Measurements from ENCODE around the gene PNCK. TPM values are rescaled to one million over a fixed set of nuclear protein-coding genes. Genes with fewer than 3 reads are reported as not detected.
A peak's percentile ranks its signal among the peaks of the same experiment; 100 is the strongest.

The PNCK gene
- 2.8 TPM for polyA plus RNA-seq (2012; ENCODE audit: low read depth, missing spikeins)

DNA sequence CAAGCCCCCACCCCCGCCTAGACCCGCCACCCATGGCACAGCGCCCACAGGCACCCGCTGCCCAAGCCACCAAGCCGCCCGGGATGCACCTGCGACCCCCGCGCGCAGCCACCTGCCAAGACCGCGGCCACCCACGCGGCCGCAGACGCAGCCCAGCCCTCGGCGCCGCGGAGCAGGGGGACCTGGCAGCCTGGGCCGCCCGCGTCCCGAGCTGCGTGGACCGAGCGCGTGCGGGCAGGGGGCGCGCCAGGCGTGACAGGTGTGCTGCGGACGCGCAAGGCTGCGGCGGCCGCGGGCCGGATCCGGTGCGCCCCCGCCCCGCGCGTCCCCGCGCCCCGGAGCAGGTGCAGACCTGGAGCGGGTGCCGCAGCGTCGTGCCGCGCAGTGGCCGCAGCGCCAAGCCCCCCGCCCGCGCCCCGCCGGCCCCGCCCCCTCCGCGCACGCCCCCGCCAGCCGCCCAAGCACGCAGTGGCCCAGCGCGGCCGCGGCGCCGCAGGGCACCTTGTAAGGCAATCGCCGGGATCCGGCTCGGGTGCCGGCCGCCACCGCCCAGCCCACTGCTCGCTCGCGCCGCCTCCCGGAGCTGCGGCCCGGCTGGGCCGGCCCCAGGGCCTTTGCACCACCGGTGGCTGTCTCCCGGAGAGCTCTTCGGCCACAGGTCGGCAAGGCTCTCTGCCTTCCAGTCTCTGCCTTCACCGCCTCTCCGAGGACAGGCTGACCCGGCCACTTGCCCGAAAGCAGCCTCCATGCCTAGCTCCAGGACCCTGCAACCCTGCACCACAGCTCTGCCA, at the start of gene PNCK:
TSS of gene PNCK (minus strand) at position 386 of the 791 bp plus-strand sequence. CDS start 737 bp downstream, outside the sequence.
- no peak for FAIRE-seq
- DNase-seq (ENCODE audit: insufficient read length, low spot score): no peak
- TF ChIP-seq PAX5 (IDR thresholded peaks at IDR 0.05; ENCODE audit: insufficient read depth, low read length, severe bottlenecking) (no peak), SPI1 (IDR thresholded peaks at IDR 0.05; ENCODE audit: low read depth, low read length) (no peak), POLR2A (IDR thresholded peaks at IDR 0.05; ENCODE audit: low read depth, low read length) (no peak), POLR2AphosphoS5 (IDR thresholded peaks at IDR 0.05; ENCODE audit: low read depth, low read length) (no peak)

DNA sequence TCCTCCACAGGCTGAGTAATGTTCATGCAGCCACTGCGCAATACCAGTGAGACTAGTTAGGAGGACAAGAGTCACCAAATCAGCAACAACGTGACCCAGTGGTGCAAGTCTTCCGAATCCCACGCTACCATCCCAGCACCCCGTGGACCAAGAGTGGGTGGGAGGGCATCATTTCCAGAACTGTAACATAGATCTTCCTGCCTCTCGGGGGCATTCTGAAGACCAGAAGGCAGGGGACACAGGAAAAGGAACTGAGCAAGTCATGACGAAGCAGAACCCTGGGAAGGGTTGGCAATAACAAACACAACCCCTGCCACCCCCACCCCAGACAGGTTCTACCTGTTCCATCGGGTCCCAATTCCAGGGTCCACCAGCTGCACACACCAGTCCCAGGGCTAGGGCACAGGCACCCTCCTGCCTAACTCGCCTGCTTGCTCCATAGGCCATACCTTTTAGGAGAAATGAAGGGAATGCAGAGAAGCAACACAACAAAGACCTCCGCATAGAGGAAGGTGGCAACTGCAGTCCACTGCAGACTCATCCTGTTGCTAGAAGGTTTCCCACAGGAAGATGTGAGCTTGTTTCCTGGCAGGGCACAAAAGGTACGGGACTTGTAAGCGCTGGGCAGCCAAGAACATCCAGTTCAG, 49.2 kb upstream of the PNCK start:
- TF ChIP-seq POLR2AphosphoS5 (IDR thresholded peaks at IDR 0.05; ENCODE audit: low read depth, low read length) (no peak), TAF1 (IDR thresholded peaks at IDR 0.05; ENCODE audit: low read depth, low read length) (no peak), SPI1 (IDR thresholded peaks at IDR 0.05; ENCODE audit: low read depth, low read length) (no peak), PAX5 (IDR thresholded peaks at IDR 0.05; ENCODE audit: insufficient read depth, low read length, severe bottlenecking) (no peak), POU2F2 (IDR thresholded peaks at IDR 0.05; ENCODE audit: low read depth, low read length) (no peak), POLR2A (IDR thresholded peaks at IDR 0.05; ENCODE audit: low read depth, low read length) (no peak)
- FAIRE-seq (peak; percentile 52), DNase-seq (ENCODE audit: insufficient read length, low spot score) (no peak)

DNA sequence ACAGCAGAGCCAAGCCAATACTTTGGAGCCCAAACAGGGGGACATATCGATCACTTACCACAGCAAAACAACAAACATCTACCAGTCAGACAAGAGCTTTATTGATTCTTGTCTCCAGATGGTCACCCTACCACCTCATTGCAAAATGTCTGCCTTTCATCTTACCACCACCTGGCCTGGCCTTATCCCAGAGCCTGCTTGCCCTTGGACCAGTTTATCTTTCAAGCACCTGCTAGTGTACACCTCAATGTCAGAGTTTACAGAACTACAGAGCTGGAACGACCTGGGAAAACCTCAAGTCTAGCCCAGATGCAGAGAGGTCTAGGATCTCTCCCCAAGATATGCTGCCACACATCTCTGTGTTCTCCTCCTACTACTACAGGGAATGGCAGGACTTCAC, 46.1 kb upstream of the PNCK start:
- TF ChIP-seq POLR2A (IDR thresholded peaks at IDR 0.05; ENCODE audit: low read depth, low read length): no peak
- no peak for TF ChIP-seq POU2F2 (IDR thresholded peaks at IDR 0.05; ENCODE audit: low read depth, low read length)
- no peak for TF ChIP-seq POLR2AphosphoS5 (IDR thresholded peaks at IDR 0.05; ENCODE audit: low read depth, low read length)
- TF ChIP-seq SPI1 (IDR thresholded peaks at IDR 0.05; ENCODE audit: low read depth, low read length): no peak
- TF ChIP-seq TAF1 (IDR thresholded peaks at IDR 0.05; ENCODE audit: low read depth, low read length): no peak
- no peak for TF ChIP-seq PAX5 (IDR thresholded peaks at IDR 0.05; ENCODE audit: insufficient read depth, low read length, severe bottlenecking)
- no peak for FAIRE-seq
- no peak for DNase-seq (ENCODE audit: insufficient read length, low spot score)

DNA sequence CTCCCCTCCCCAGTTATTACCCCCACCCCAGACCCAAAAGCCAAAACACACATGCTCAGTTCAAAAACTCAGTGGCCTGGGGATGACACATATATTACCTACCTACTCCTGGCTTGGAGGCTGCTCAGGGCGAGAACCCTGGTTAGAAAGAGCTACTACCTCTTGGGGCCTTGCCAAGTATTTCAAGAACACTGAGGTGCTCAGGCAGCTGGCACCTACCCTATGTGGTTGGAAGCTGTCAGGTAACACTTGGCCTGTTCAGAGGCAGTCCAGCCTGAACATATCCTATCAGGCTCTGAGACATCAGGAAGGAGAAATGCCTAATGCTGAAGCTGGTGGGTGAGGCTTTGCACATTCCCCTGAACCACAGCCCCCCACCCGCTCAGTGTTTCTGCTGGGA, 45.6 kb upstream of the PNCK start:
- TF ChIP-seq POLR2A (IDR thresholded peaks at IDR 0.05; ENCODE audit: low read depth, low read length) (no peak), TAF1 (IDR thresholded peaks at IDR 0.05; ENCODE audit: low read depth, low read length) (no peak), PAX5 (IDR thresholded peaks at IDR 0.05; ENCODE audit: insufficient read depth, low read length, severe bottlenecking) (no peak), SPI1 (IDR thresholded peaks at IDR 0.05; ENCODE audit: low read depth, low read length) (no peak), POLR2AphosphoS5 (IDR thresholded peaks at IDR 0.05; ENCODE audit: low read depth, low read length) (no peak), POU2F2 (IDR thresholded peaks at IDR 0.05; ENCODE audit: low read depth, low read length) (no peak)
- FAIRE-seq: no peak
- DNase-seq (ENCODE audit: insufficient read length, low spot score): no peak

DNA sequence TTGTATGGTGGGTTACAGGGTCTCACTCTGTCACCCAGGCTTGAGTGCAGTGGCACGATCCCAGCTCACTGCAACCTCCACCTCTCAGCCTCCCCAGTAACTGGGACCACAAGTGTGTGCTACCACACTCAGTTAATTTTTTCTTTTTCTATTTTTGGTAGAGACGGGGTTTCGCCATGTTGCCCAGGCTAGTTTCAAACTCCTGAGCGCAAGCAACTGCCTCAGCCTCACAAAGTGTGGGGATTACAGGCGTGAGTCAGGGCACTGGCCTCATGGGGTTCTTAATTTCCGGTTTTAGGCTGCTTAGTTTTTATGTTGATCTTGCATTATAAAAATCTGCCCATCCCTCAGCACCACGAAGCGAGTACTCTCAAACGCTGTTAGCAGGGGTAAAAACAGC, 43.8 kb upstream of the PNCK start:
- no peak for TF ChIP-seq POLR2A (IDR thresholded peaks at IDR 0.05; ENCODE audit: low read depth, low read length)
- no peak for TF ChIP-seq PAX5 (IDR thresholded peaks at IDR 0.05; ENCODE audit: insufficient read depth, low read length, severe bottlenecking)
- no peak for TF ChIP-seq SPI1 (IDR thresholded peaks at IDR 0.05; ENCODE audit: low read depth, low read length)
- TF ChIP-seq TAF1 (IDR thresholded peaks at IDR 0.05; ENCODE audit: low read depth, low read length): no peak
- no peak for TF ChIP-seq POLR2AphosphoS5 (IDR thresholded peaks at IDR 0.05; ENCODE audit: low read depth, low read length)
- no peak for TF ChIP-seq POU2F2 (IDR thresholded peaks at IDR 0.05; ENCODE audit: low read depth, low read length)
- DNase-seq (ENCODE audit: insufficient read length, low spot score): no peak
- no peak for FAIRE-seq

DNA sequence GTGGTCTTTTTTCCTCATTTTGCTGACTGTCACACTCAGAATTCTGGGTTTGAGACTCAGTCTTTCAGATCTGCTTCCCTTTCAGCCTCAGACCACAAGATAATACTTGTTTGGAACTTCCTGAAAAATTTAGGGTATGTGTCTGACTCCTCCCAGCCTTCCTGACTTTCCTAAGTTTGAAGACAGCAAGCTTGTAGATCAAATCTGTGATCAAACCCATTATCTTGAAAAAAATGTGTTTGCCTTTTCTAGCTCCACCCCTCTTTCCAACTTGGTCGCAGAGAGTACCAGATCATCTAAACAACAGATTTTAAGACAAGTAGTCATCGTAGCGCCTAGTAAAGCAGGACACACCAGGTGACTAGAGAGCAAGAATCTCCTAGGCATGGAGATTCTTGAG, 40.6 kb upstream of the PNCK start:
- no peak for FAIRE-seq
- TF ChIP-seq SPI1 (IDR thresholded peaks at IDR 0.05; ENCODE audit: low read depth, low read length) (no peak), PAX5 (IDR thresholded peaks at IDR 0.05; ENCODE audit: insufficient read depth, low read length, severe bottlenecking) (no peak), TAF1 (IDR thresholded peaks at IDR 0.05; ENCODE audit: low read depth, low read length) (no peak), POU2F2 (IDR thresholded peaks at IDR 0.05; ENCODE audit: low read depth, low read length) (no peak), POLR2AphosphoS5 (IDR thresholded peaks at IDR 0.05; ENCODE audit: low read depth, low read length) (no peak), POLR2A (IDR thresholded peaks at IDR 0.05; ENCODE audit: low read depth, low read length) (no peak)
- no peak for DNase-seq (ENCODE audit: insufficient read length, low spot score)

DNA sequence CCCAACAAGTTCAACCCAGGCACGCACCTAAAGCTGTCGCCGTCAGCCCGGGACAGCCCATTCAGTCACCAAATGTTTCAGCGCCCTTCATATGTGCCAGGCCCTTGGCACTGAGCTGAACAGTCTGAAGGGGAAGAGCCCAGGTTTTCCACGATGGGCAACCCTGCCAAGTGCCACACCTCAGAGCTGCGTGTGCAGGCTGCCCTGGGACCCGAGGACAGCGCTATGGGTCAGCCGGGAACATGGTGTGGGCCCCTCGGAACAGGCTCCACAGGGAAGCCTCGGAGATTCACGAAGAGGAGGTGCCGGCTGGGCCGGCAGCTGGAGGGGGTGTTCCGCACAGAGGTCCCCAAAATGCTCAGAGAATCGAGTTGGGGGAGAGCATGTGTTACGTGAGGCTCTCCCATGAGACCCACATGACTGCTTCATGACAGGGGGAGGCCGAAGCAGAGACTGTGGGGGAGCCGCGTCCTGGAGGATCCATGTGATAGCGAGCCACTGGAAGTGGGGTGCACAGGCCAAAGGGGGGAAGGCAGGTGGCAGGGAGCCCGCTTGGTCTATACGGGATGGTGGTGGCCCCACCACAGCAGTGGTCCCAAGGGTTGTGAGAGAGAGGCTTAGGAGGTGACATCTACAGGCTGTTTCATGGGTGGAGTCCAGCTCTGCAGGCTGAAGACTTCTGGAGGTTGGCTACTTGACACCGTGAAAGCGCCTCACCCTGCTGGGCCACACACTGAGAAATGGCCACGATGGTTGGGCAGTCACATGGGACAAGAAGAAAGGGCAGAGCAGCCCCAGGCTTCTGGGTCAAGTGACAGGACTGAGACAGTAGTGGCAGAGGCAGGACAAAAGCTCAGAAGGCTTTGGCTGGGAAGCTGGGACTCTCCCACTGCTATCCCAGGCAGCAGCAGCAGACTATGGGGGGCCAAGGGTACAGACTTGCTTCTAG, 36.4 kb upstream of the PNCK start:
- FAIRE-seq (no peak), DNase-seq (ENCODE audit: insufficient read length, low spot score) (no peak)
- TF ChIP-seq PAX5 (IDR thresholded peaks at IDR 0.05; ENCODE audit: insufficient read depth, low read length, severe bottlenecking) (no peak), POU2F2 (IDR thresholded peaks at IDR 0.05; ENCODE audit: low read depth, low read length) (no peak), POLR2A (IDR thresholded peaks at IDR 0.05; ENCODE audit: low read depth, low read length) (no peak), POLR2AphosphoS5 (IDR thresholded peaks at IDR 0.05; ENCODE audit: low read depth, low read length) (no peak), TAF1 (IDR thresholded peaks at IDR 0.05; ENCODE audit: low read depth, low read length) (no peak), SPI1 (IDR thresholded peaks at IDR 0.05; ENCODE audit: low read depth, low read length) (no peak)

DNA sequence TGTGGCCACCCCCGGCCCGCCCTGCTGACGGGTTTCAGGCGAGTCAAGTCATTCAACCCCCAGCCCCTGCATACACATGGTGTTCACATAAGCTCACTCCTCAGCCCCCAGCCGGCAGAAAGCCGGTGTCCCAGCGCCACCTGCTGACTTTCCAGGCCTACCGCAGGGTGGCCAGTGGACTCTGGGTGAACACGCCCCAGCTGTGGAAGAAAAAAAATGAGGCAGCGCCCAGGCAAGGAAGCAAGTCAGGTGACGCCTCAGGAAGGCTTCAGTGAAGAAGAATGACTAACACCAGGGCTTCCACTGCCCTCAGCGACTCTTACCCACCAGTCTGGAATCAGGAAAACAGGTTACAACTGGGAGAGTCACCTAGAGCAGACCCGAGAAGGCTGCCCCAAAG, 34.8 kb upstream of the PNCK start:
- DNase-seq (ENCODE audit: insufficient read length, low spot score): no peak
- TF ChIP-seq POLR2AphosphoS5 (IDR thresholded peaks at IDR 0.05; ENCODE audit: low read depth, low read length) (no peak), POLR2A (IDR thresholded peaks at IDR 0.05; ENCODE audit: low read depth, low read length) (no peak), TAF1 (IDR thresholded peaks at IDR 0.05; ENCODE audit: low read depth, low read length) (no peak)
- no peak for FAIRE-seq

DNA sequence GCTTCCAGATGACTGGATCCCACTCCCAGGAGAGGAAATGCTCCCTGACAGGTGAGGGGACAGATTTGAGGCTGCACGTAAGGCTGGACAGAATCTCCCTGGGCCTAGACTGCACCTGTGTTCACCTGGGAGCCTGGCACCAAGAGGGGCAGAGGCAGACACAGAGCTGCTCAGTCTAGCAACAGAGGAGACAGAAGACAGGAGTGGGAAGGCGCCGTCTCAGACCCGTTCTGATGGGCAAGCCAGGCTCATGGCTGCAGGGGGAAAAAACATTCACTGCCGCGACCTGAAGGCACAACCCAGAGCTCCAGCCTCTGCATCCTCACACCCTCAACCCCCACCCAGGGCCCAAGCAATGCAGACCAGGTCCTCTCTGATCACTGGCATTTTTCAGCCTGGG, 33.8 kb upstream of the PNCK start:
- FAIRE-seq: no peak
- no peak for DNase-seq (ENCODE audit: insufficient read length, low spot score)
- TF ChIP-seq POLR2AphosphoS5 (IDR thresholded peaks at IDR 0.05; ENCODE audit: low read depth, low read length) (no peak), SPI1 (IDR thresholded peaks at IDR 0.05; ENCODE audit: low read depth, low read length) (no peak), POU2F2 (IDR thresholded peaks at IDR 0.05; ENCODE audit: low read depth, low read length) (no peak), PAX5 (IDR thresholded peaks at IDR 0.05; ENCODE audit: insufficient read depth, low read length, severe bottlenecking) (no peak)
